ENCODE measurements around the gene SLC1A2. TPM values are rescaled to one million over a fixed set of nuclear protein-coding genes. Genes with fewer than 3 reads are reported as not detected.

The SLC1A2 gene
- total and polyA plus RNA-seq, 2 donors (not counting 1 experiment from before 2014, with no cell fraction given), result 1.2 to 7.6 TPM

DNA sequence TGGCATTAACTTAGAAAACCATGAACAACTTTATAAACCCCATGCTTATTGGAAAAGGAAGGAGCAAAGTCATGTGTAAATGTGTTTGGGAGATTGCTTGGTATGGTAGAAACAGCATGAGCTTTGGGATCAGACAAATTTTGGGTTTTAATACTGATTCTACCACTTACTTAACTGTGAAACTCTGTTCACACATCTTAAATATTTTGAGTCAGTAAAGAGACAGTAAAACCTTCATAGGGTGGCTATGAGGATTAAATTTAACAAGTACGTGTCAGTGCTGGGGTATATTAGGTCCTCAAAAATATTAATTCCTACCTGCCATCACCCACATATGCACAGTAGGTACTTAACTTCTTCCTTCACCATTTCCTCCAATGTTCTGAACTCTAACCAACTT is 183.9 kb downstream of the SLC1A2 start:
- no peaks in the 10 kb centered on the region for H3K9me3 ChIP-seq (ENCODE audit: control insufficient read depth, insufficient read depth, low read depth, low read length)
- no peak overlapping the region for H3K9ac ChIP-seq (ENCODE audit: insufficient read depth, low read length)
- no peaks in the 10 kb centered on the region for H4K20me1 ChIP-seq (ENCODE audit: control insufficient read depth, extremely low read depth, insufficient read depth, low read length)
- H2AFZ ChIP-seq (ENCODE audit: low read length), result no peak overlapping the region
- H3K79me2 ChIP-seq (ENCODE audit: control insufficient read depth, insufficient read depth, low read length), result no peaks in the 10 kb centered on the region
- DNase-seq (ENCODE audit: low read depth in 2 of 2), result no peak
- no peak overlapping the region for H3K27ac ChIP-seq (ENCODE audit: insufficient read depth, low read length)
- H3K4me3 ChIP-seq (replicated peaks in 1 of 4; ENCODE audit: control extremely low read depth in 1 of 4, insufficient read depth in 1 of 4, low read depth in 3 of 4, low read length in 4 of 4), result no peak overlapping the region
- no peaks in the 10 kb centered on the region for H3K4me1 ChIP-seq (ENCODE audit: control insufficient read depth, extremely low read depth, insufficient read depth, low read length)
- H3K27me3 ChIP-seq (ENCODE audit: control insufficient read depth, insufficient read depth, low read length), result no peaks in the 10 kb centered on the region
- peaks cover 3% of the 10 kb centered on the region for H3K36me3 ChIP-seq (ENCODE audit: control insufficient read depth, insufficient read depth, low read length)
- TF ChIP-seq CTCF (conservative IDR thresholded peaks at IDR 0.05 in 1 of 2, IDR thresholded peaks at IDR 0.05 in 1 of 2; ENCODE audit: low read depth in 1 of 2, low read length in 2 of 2) (no peak), EZH2 (IDR thresholded peaks at IDR 0.05; ENCODE audit: low read length, missing control alignments) (no peak)
- H3K4me2 ChIP-seq (ENCODE audit: extremely low read depth, insufficient read depth, low read length), result no peak overlapping the region

GRCh38 chr11:35235157-35235468 is 184.2 kb downstream of the SLC1A2 start:
- no peaks in the 10 kb centered on the region for H3K79me2 ChIP-seq (ENCODE audit: control insufficient read depth, insufficient read depth, low read length)
- H3K4me1 ChIP-seq (ENCODE audit: control insufficient read depth, extremely low read depth, insufficient read depth, low read length), result no peaks in the 10 kb centered on the region
- H4K20me1 ChIP-seq (ENCODE audit: control insufficient read depth, extremely low read depth, insufficient read depth, low read length), result no peaks in the 10 kb centered on the region
- peaks cover 6% of the 10 kb centered on the region for H3K36me3 ChIP-seq (ENCODE audit: control insufficient read depth, insufficient read depth, low read length)
- no peak overlapping the region for H3K4me3 ChIP-seq (replicated peaks in 1 of 4; ENCODE audit: control extremely low read depth in 1 of 4, insufficient read depth in 1 of 4, low read depth in 3 of 4, low read length in 4 of 4)
- no peak for DNase-seq (ENCODE audit: low read depth in 2 of 2)
- no peak overlapping the region for H3K27ac ChIP-seq (ENCODE audit: insufficient read depth, low read length)
- no peak overlapping the region for H3K4me2 ChIP-seq (ENCODE audit: extremely low read depth, insufficient read depth, low read length)
- no peaks in the 10 kb centered on the region for H3K9me3 ChIP-seq (ENCODE audit: control insufficient read depth, insufficient read depth, low read depth, low read length)
- no peak overlapping the region for H3K9ac ChIP-seq (ENCODE audit: insufficient read depth, low read length)
- H2AFZ ChIP-seq (ENCODE audit: low read length), result no peak overlapping the region
- no peaks in the 10 kb centered on the region for H3K27me3 ChIP-seq (ENCODE audit: control insufficient read depth, insufficient read depth, low read length)
- TF ChIP-seq CTCF (conservative IDR thresholded peaks at IDR 0.05 in 1 of 2, IDR thresholded peaks at IDR 0.05 in 1 of 2; ENCODE audit: low read depth in 1 of 2, low read length in 2 of 2), result no peak
- TF ChIP-seq EZH2 (IDR thresholded peaks at IDR 0.05; ENCODE audit: low read length, missing control alignments), result no peak

- Histone ChIP-seq H3K9ac (ENCODE audit: insufficient read depth, low read length) (no peak overlapping the region), H3K4me3 (replicated peaks in 1 of 4; ENCODE audit: control extremely low read depth in 1 of 4, insufficient read depth in 1 of 4, low read depth in 3 of 4, low read length in 4 of 4) (no peak overlapping the region), H3K36me3 (ENCODE audit: control insufficient read depth, insufficient read depth, low read length) (peaks cover 8% of the 10 kb centered on the region), H2AFZ (ENCODE audit: low read length) (no peak overlapping the region), H3K79me2 (ENCODE audit: control insufficient read depth, insufficient read depth, low read length) (no peaks in the 10 kb centered on the region), H3K9me3 (ENCODE audit: control insufficient read depth, insufficient read depth, low read depth, low read length) (no peaks in the 10 kb centered on the region), H4K20me1 (ENCODE audit: control insufficient read depth, extremely low read depth, insufficient read depth, low read length) (no peaks in the 10 kb centered on the region), H3K4me1 (ENCODE audit: control insufficient read depth, extremely low read depth, insufficient read depth, low read length) (no peaks in the 10 kb centered on the region), H3K27me3 (ENCODE audit: control insufficient read depth, insufficient read depth, low read length) (no peaks in the 10 kb centered on the region), H3K27ac (ENCODE audit: insufficient read depth, low read length) (no peak overlapping the region), H3K4me2 (ENCODE audit: extremely low read depth, insufficient read depth, low read length) (no peak overlapping the region)
- TF ChIP-seq EZH2 (IDR thresholded peaks at IDR 0.05; ENCODE audit: low read length, missing control alignments) (no peak), CTCF (conservative IDR thresholded peaks at IDR 0.05 in 1 of 2, IDR thresholded peaks at IDR 0.05 in 1 of 2; ENCODE audit: low read depth in 1 of 2, low read length in 2 of 2) (no peak)
- DNase-seq (ENCODE audit: low read depth in 2 of 2), result peak in 1 of 2 donors; percentile 49
These were observed 184.8 kb downstream of the SLC1A2 start for GRCh38 chr11:35234460-35235156.
